Measurements from ENCODE around the gene PLCL2. TPM values are rescaled to one million over a fixed set of nuclear protein-coding genes. Genes with fewer than 3 reads are reported as not detected.

PLCL2 gene
- total and polyA plus RNA-seq, 10 of the 15 experiments (the other 5 are each of a cell fraction or from before 2014, with no cell fraction given): 7.5 to 37.3 (median 21.7) TPM

GRCh38 chr3:17081520-17081919 is 196.8 kb downstream of the PLCL2 start:
- in situ Hi-C loops (cut with MboI): no loop called here
- TF ChIP-seq CHD4 (IDR thresholded peaks at IDR 0.05): no peak
- TF ChIP-seq MTA2 (IDR thresholded peaks at IDR 0.05; ENCODE audit: low read depth): no peak
- no peak for TF ChIP-seq ZNF217 (IDR thresholded peaks at IDR 0.05)
- no peak for TF ChIP-seq STAT1 (conservative IDR thresholded peaks at IDR 0.05)
- TF ChIP-seq MYB (IDR thresholded peaks at IDR 0.05; ENCODE audit: borderline replicate concordance, low read depth, low read length): no peak
- TF ChIP-seq IKZF2 (IDR thresholded peaks at IDR 0.05): no peak
- no peak for TF ChIP-seq PAX5 (IDR thresholded peaks at IDR 0.05; ENCODE audit: borderline replicate concordance, low read depth, low read length)
- no peak for TF ChIP-seq PRDM15 (CRISPR knock-in tag; IDR thresholded peaks at IDR 0.05)
- no peak for TF ChIP-seq KLF5 (IDR thresholded peaks at IDR 0.05; ENCODE audit: partially characterized antibody)
- TF ChIP-seq E2F4 (IDR thresholded peaks at IDR 0.05; ENCODE audit: low read depth, low read length): no peak
- TF ChIP-seq ZBTB4 (CRISPR knock-in tag; IDR thresholded peaks at IDR 0.05): no peak
- no peak for TF ChIP-seq SIX5 (IDR thresholded peaks at IDR 0.05; ENCODE audit: low read depth, low read length, severe bottlenecking)
- TF ChIP-seq SMARCA5 (IDR thresholded peaks at IDR 0.05): no peak
- TF ChIP-seq, protein P1, sequence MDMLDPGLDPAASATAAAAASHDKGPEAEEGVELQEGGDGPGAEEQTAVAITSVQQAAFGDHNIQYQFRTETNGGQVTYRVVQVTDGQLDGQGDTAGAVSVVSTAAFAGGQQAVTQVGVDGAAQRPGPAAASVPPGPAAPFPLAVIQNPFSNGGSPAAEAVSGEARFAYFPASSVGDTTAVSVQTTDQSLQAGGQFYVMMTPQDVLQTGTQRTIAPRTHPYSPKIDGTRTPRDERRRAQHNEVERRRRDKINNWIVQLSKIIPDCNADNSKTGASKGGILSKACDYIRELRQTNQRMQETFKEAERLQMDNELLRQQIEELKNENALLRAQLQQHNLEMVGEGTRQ (IDR thresholded peaks at IDR 0.05; ENCODE audit: borderline replicate concordance, low read depth, low read length): no peak
- TF ChIP-seq TARDBP (IDR thresholded peaks at IDR 0.05; ENCODE audit: borderline replicate concordance): no peak
- no peak for TF ChIP-seq NFIC (IDR thresholded peaks at IDR 0.05; ENCODE audit: low read depth, low read length)
- ChIA-PET POLR2A (no interaction called here), CTCF (interaction anchor here (1.2 kb wide), 1 partner anchor 10 kb away, joined by 4 read pairs; no protein-coding TSS in a partner anchor), RAD21 (ENCODE audit: unreplicated experiment) (interaction anchor here (0.7 kb wide), 1 partner anchor 149 kb away, joined by 4 read pairs; no protein-coding TSS in a partner anchor), SMC1A (ENCODE audit: uncharacterized antibody, unreplicated experiment) (interaction anchor here (0.9 to 1.2 kb wide), 3 partner anchors 9 to 474 kb away, joined by 3 to 5 read pairs (median 3); no protein-coding TSS in a partner anchor)
- no peaks in the 10 kb centered on the region for H3K79me2 ChIP-seq (ENCODE audit: control insufficient read depth, insufficient read depth, low read length)
- H3K27ac ChIP-seq (ENCODE audit: control insufficient read depth, insufficient read depth): no peak overlapping the region
- 99% methylated on average over 4 of the region's 4 CpGs for WGBS (ENCODE audit: insufficient coverage, insufficient replicate concordance, low lambda C conversion rate, missing lambda C conversion rate)
- H3K9me3 ChIP-seq (replicated peaks; ENCODE audit: control insufficient read depth, insufficient read depth, low read length): no peaks in the 10 kb centered on the region; the same call in 2 of the 3 replicates
- H3K27me3 ChIP-seq (replicated peaks in 1 of 2; ENCODE audit: control insufficient read depth in 2 of 2, insufficient read depth in 2 of 2, low read length in 1 of 2): no peaks in the 10 kb centered on the region
- no peaks in the 10 kb centered on the region for H4K20me1 ChIP-seq (ENCODE audit: control insufficient read depth, insufficient read depth)
- H3K36me3 ChIP-seq (ENCODE audit: control insufficient read depth in 2 of 2, insufficient read depth in 2 of 2, low read length in 1 of 2): peaks cover 3 to 19% of the 10 kb centered on the region in 2 experiments; a peak in 2 of 4 replicates
- no TSS peak for BruUV-seq (replicated peaks)
- H3K4me3 ChIP-seq: no peak overlapping the region
- FAIRE-seq (no peak), ATAC-seq (no peak), DNase-seq (ENCODE audit: low read depth, low spot score) (no peak)
- H3K4me1 ChIP-seq (ENCODE audit: control insufficient read depth, insufficient read depth, low read length): peaks cover 10% of the 10 kb centered on the region
- no peak overlapping the region for H2AFZ ChIP-seq (ENCODE audit: control insufficient read depth, low read depth, low read length)
- no peak overlapping the region for H3K9ac ChIP-seq (ENCODE audit: control insufficient read depth, insufficient read depth, low read length)
- intact Hi-C loops (cut with micrococcal nuclease; ENCODE audit: unreplicated experiment): no loop called here
- no peak overlapping the region for H3K4me2 ChIP-seq (ENCODE audit: control insufficient read depth, insufficient read depth)

Measured in GM12878 (cell line).